HepG2 (cell line): ENCODE data around the gene DZIP1L. TPM values are rescaled to one million over a fixed set of nuclear protein-coding genes. Genes with fewer than 3 reads are reported as not detected.

Experiments
- BATF2 ChIP-seq: sonication (generic); formaldehyde crosslinking; IDR thresholded peaks from 2 replicates; pipeline ENCODE4 v1.8.0; 2022; ENCODE audit warnings: mild to moderate bottlenecking, missing genetic modification reagents, moderate library complexity
- HNF1A ChIP-seq, 2 experiments: sonication (generic) in 1 of 2; formaldehyde crosslinking in 1 of 2; IDR thresholded peaks; 2 replicates each; pipeline versions ENCODE4 v1.4.0 to v1.6.1; 2016 to 2020; ENCODE audit warnings: borderline replicate concordance in 1 of 2, low read depth in 1 of 2, mild to moderate bottlenecking in 1 of 2, missing genetic modification reagents in 1 of 2
- SP1 ChIP-seq, 2 experiments: fragments of 450-650 bp in 1 of 2; sonication (generic) in 1 of 2; formaldehyde crosslinking in 1 of 2; IDR thresholded peaks; 2 replicates each; pipeline versions ENCODE4 v1.4.0 to v1.6.1; 2016 to 2020; ENCODE audit warnings: missing genetic modification reagents in 1 of 2
- SP5 ChIP-seq: IDR thresholded peaks from 2 replicates; pipeline ENCODE4 v1.6.1; 2016; ENCODE audit warnings: low read depth, borderline replicate concordance
- ZNF691 ChIP-seq: sonication (generic); formaldehyde crosslinking; IDR thresholded peaks from 2 replicates; pipeline ENCODE4 v1.4.0; 2020; ENCODE audit warnings: missing genetic modification reagents, low read depth, mild to moderate bottlenecking, borderline replicate concordance
- polyA plus RNA-seq, 8 experiments: library from polyadenylated mRNA; depleted of rRNA in 3 of 8; stranded (reverse) in 7 of 8; unstranded in 1 of 8; fragments of >200 nt; fragmentation: Illumina TruSeq in 4 of 8; extraction: Trizol in 4 of 8; gene quantifications; 2 replicates each; pipeline versions ENCODE4 v1.2.1 to v1.2.3, GENCODE V29; 2011 to 2016; ENCODE audit warnings: low read depth in 4 of 8, missing spikeins in 1 of 8, mixed read lengths in 1 of 8; ENCODE audit not compliant: insufficient read depth in 1 of 8
- total RNA-seq, 5 experiments: library from RNA; depleted of rRNA; stranded (reverse); fragments of >200 nt; fragmentation: Illumina TruSeq; extraction: Trizol; gene quantifications; 2 replicates each; pipeline ENCODE4 v1.2.3, GENCODE V29; 2016; ENCODE audit warnings: low read depth in 1 of 5

DZIP1L gene
- total and polyA plus RNA-seq, 2 of the 13 experiments (the other 11 are each of a cell fraction or from before 2014, with no cell fraction given): 0.90 to 1.2 TPM

- TF ChIP-seq SP5 (CRISPR knock-in tag) (no peak), BATF2 (CRISPR knock-in tag) (no peak), ZNF691 (CRISPR knock-in tag) (0 out of 2 replicates have a peak, but pooled peaks have one; percentile 30), SP1 (IDR thresholded peaks at IDR 0.05) (no peak), SP1 (CRISPR knock-in tag; IDR thresholded peaks at IDR 0.05) (no peak), HNF1A (IDR thresholded peaks at IDR 0.05; ENCODE audit: low read depth) (no peak), HNF1A (CRISPR knock-in tag; IDR thresholded peaks at IDR 0.05; ENCODE audit: borderline replicate concordance) (no peak)
Measured at GRCh38 chr3:138068579-138069174, 46.7 kb downstream of the DZIP1L start (continued).
